Left ventricle myocardium inferior (tissue), 1 donor: Measurements from ENCODE around the gene NINL. TPM values are rescaled to one million over a fixed set of nuclear protein-coding genes. Genes with fewer than 3 reads are reported as not detected.

Experiments
- DNase-seq: peaks from one replicate; pipeline ENCODE4 v3.0.0-alpha.2; 2020
- H3K27ac ChIP-seq: fragments of 200-600 bp; replicated peaks from 2 replicates; pipeline ENCODE4 v1.8.0; 2021
- H3K27me3 ChIP-seq: fragments of 200-600 bp; 2 replicates; pipeline ENCODE4 v1.8.0; 2021; ENCODE audit warnings: low read depth
- H3K36me3 ChIP-seq: fragments of 200-600 bp; 2 replicates; pipeline ENCODE4 v1.8.0; 2021
- H3K4me1 ChIP-seq: fragments of 200-600 bp; 2 replicates; pipeline ENCODE4 v1.8.0; 2021
- H3K4me3 ChIP-seq: fragments of 200-600 bp; 2 replicates; pipeline ENCODE4 v1.8.0; 2021; ENCODE audit warnings: mild to moderate bottlenecking, moderate library complexity
- H3K9me3 ChIP-seq: fragments of 200-600 bp; replicated peaks from 2 replicates; pipeline ENCODE4 v1.8.0; 2021
- CTCF ChIP-seq: fragments of 200-600 bp; IDR thresholded peaks from 2 replicates; pipeline ENCODE4 v1.8.0; 2021; ENCODE audit warnings: antibody characterized with exemption, mild to moderate bottlenecking, borderline replicate concordance
- intact Hi-C: fragments of 100-400 bp; cut with micrococcal nuclease; formaldehyde crosslinking; loops from one replicate; pipeline ENCODE4 v1.11.0; 2022
- total RNA-seq: library from RNA; stranded (reverse); fragmentation: NEBNext Ultra II Directional; extraction: Animal tissue kit (Norgen Biotek cat#: 25700); gene quantifications from one replicate; pipeline ENCODE4 v1.2.1, GENCODE V29; 2021
- donor health status: DM: no; HTN: yes; CAD: no; lungs with severe emphysema.

NINL gene
- total RNA-seq, 1 donor from 2014 or later = 1.8 TPM

GRCh38 chr20:25496968-25497401 is 88.3 kb downstream of the NINL start:
- intact Hi-C loops = no loop called here
- H3K9me3 ChIP-seq = no peaks in the 10 kb centered on the region
- no peak overlapping the region for H3K27ac ChIP-seq
- no peaks in the 10 kb centered on the region for H3K4me1 ChIP-seq
- no peaks in the 10 kb centered on the region for H3K36me3 ChIP-seq
- H3K27me3 ChIP-seq = no peaks in the 10 kb centered on the region
- DNase-seq = no peak
- no peak overlapping the region for H3K4me3 ChIP-seq
- TF ChIP-seq CTCF = no peak

GRCh38 chr20:25496165-25496967 is 89.0 kb downstream of the NINL start:
- no peak for TF ChIP-seq CTCF
- Histone ChIP-seq H3K27me3 (no peaks in the 10 kb centered on the region), H3K27ac (no peak overlapping the region), H3K4me3 (no peak overlapping the region), H3K36me3 (no peaks in the 10 kb centered on the region), H3K9me3 (no peaks in the 10 kb centered on the region), H3K4me1 (no peaks in the 10 kb centered on the region)
- DNase-seq = no peak
- intact Hi-C loops = no loop called here

- Histone ChIP-seq H3K27ac (no peak overlapping the region), H3K36me3 (no peaks in the 10 kb centered on the region), H3K4me3 (no peak overlapping the region), H3K27me3 (no peaks in the 10 kb centered on the region), H3K9me3 (no peaks in the 10 kb centered on the region), H3K4me1 (no peaks in the 10 kb centered on the region)
- TF ChIP-seq CTCF = no peak
- intact Hi-C loops = no loop called here
- no peak for DNase-seq
Observed at GRCh38 chr20:25495189-25495824, 90.0 kb downstream of the NINL start.

- Histone ChIP-seq H3K9me3 (no peaks in the 10 kb centered on the region), H3K4me1 (no peaks in the 10 kb centered on the region)
- intact Hi-C loops = no loop called here
Observed at GRCh38 chr20:25494506-25495188, 90.7 kb downstream of the NINL start.

More at GRCh38 chr20:25494506-25495188, 90.7 kb downstream of the NINL start:
- Histone ChIP-seq H3K27ac (no peak overlapping the region), H3K27me3 (no peaks in the 10 kb centered on the region), H3K4me3 (no peak overlapping the region), H3K36me3 (peaks cover 4% of the 10 kb centered on the region)
- TF ChIP-seq CTCF = no peak
- DNase-seq = no peak
